Thyroid gland (tissue), 4 donors: ENCODE data around the gene NLRP8. TPM values are rescaled to one million over a fixed set of nuclear protein-coding genes. Genes with fewer than 3 reads are reported as not detected.

Source experiments
- DNase-seq, 2 donors: peaks; one replicate each; pipeline ENCODE4 v3.0.0-alpha.2; 2019
- H3K27ac ChIP-seq, 3 donors: fragments of 200-600 bp; sonication (generic); 1 replicate in 2 of 3; 2 replicates in 1 of 3; pipeline ENCODE4 v1.5.1; 2016 to 2019; ENCODE audit warnings: mild to moderate bottlenecking in 1 of 3, moderate library complexity in 1 of 3
- H3K27me3 ChIP-seq: fragments of 200-600 bp; sonication (generic); one replicate; pipeline ENCODE4 v1.5.1; 2019
- H3K36me3 ChIP-seq, 2 donors: fragments of 200-600 bp; sonication (generic); one replicate each; pipeline ENCODE4 v1.5.1; 2016 to 2019
- H3K4me1 ChIP-seq, 2 donors: fragments of 200-600 bp; sonication (generic); one replicate each; pipeline ENCODE4 v1.5.1; 2017 to 2019
- H3K4me3 ChIP-seq, 3 donors: fragments of 200-600 bp; sonication (generic); replicated peaks in 1 of 3; 1 replicate in 2 of 3; 2 replicates in 1 of 3; pipeline ENCODE4 v1.5.1; 2016; ENCODE audit warnings: mild to moderate bottlenecking in 1 of 3
- H3K9me3 ChIP-seq: fragments of 200-600 bp; sonication (generic); one replicate; pipeline ENCODE4 v1.5.1; 2017
- CTCF ChIP-seq, 6 experiments: fragments of 200-600 bp in 3 of 6; fragments of 450-650 bp in 3 of 6; sonication (generic) in 3 of 6; IDR thresholded peaks; one replicate each; pipeline ENCODE4 v1.5.1; 2016 to 2019; ENCODE audit warnings: antibody characterized with exemption in 6 of 6, mild to moderate bottlenecking in 2 of 6, inconsistent platforms in 1 of 6, moderate library complexity in 1 of 6
- POLR2A ChIP-seq, 2 donors: fragments of 450-650 bp; IDR thresholded peaks; one replicate each; pipeline ENCODE4 v1.6.1; 2017; ENCODE audit warnings: antibody characterized with exemption in 2 of 2, mild to moderate bottlenecking in 2 of 2, moderate library complexity in 1 of 2
- WGBS, 2 donors: methylation state at CpG; one replicate each; pipeline ENCODE4 v1.1.5; 2017; 5-methylcytosine and 5-hydroxymethylcytosine counted together
- intact Hi-C: fragments of 100-400 bp; cut with DNase I; formaldehyde crosslinking; loops from one replicate; pipeline ENCODE4 v1.15.1; 2023
- total RNA-seq, 4 donors: library from RNA; depleted of rRNA; stranded (reverse); fragments of >200 nt; gene quantifications; one replicate each; pipeline ENCODE4 v1.2.3, GENCODE V29; 2016

NLRP8 gene
- total RNA-seq, result not detected

GRCh38 chr19:55947532-55947931 lies at the start of gene NLRP8:
Gene NLRP8 (plus strand): TSS chr19:55947832.
- no peak within 1 kb of the TSS for H3K4me3 ChIP-seq
- no peaks in the 10 kb centered on the region for H3K36me3 ChIP-seq
- no peaks in the 10 kb centered on the region for H3K27me3 ChIP-seq
- no peaks in the 10 kb centered on the region for H3K9me3 ChIP-seq
- DNase-seq, result no peak
- intact Hi-C loops, result no loop called here
- 79 to 83% methylated on average over 8 of the region's 8 CpGs for WGBS, 2 donors
- no peak within 1 kb of the TSS for H3K27ac ChIP-seq
- no peaks in the 10 kb centered on the region for H3K4me1 ChIP-seq
- TF ChIP-seq CTCF (IDR thresholded peaks at IDR 0.05) (no peak), POLR2A (IDR thresholded peaks at IDR 0.05) (no peak)

- Histone ChIP-seq H3K4me1 (no peaks in the 10 kb centered on the region), H3K27ac (no peak overlapping the region), H3K9me3 (no peaks in the 10 kb centered on the region), H3K27me3 (no peaks in the 10 kb centered on the region), H3K4me3 (no peak overlapping the region), H3K36me3 (no peaks in the 10 kb centered on the region)
- DNase-seq, result no peak
- TF ChIP-seq CTCF (IDR thresholded peaks at IDR 0.05) (no peak), POLR2A (IDR thresholded peaks at IDR 0.05) (no peak)
- 83 to 86% methylated on average over 12 of the region's 12 CpGs for WGBS, 2 donors
- intact Hi-C loops, result no loop called here
These were observed 48.7 kb upstream of the NLRP8 start for GRCh38 chr19:55898911-55899310.

- Histone ChIP-seq H3K4me1 (no peaks in the 10 kb centered on the region), H3K27me3 (no peaks in the 10 kb centered on the region), H3K9me3 (no peaks in the 10 kb centered on the region), H3K36me3 (no peaks in the 10 kb centered on the region), H3K27ac (no peak overlapping the region), H3K4me3 (no peak overlapping the region)
- intact Hi-C loops, result no loop called here
- WGBS, 2 donors, result 72 to 78% methylated on average over 13 of the region's 13 CpGs
- DNase-seq, result no peak
- TF ChIP-seq POLR2A (IDR thresholded peaks at IDR 0.05), result no peak
- TF ChIP-seq CTCF (IDR thresholded peaks at IDR 0.05), result no peak
These were observed 46.1 kb upstream of the NLRP8 start for GRCh38 chr19:55901369-55902079.

- WGBS, 2 donors, result 70 to 75% methylated on average over 8 to 9 of the region's 9 CpGs
- no peak overlapping the region for H3K4me3 ChIP-seq
These were observed 45.4 kb upstream of the NLRP8 start for GRCh38 chr19:55902080-55902751.

More at GRCh38 chr19:55902080-55902751, 45.4 kb upstream of the NLRP8 start:
- Histone ChIP-seq H3K27me3 (no peaks in the 10 kb centered on the region), H3K27ac (no peak overlapping the region), H3K36me3 (no peaks in the 10 kb centered on the region), H3K9me3 (no peaks in the 10 kb centered on the region), H3K4me1 (no peaks in the 10 kb centered on the region)
- DNase-seq, result no peak
- intact Hi-C loops, result no loop called here
- TF ChIP-seq CTCF (IDR thresholded peaks at IDR 0.05) (no peak), POLR2A (IDR thresholded peaks at IDR 0.05) (no peak)
